Gastroesophageal sphincter (tissue), 3 donors: ENCODE data around the gene PPP1R3D.

Experiments used
- CTCF ChIP-seq, 4 experiments: fragments of 200-600 bp in 2 of 4; fragments of 450-650 bp in 2 of 4; sonication (generic) in 1 of 4; IDR thresholded peaks; one replicate each; pipeline ENCODE4 v1.5.1; 2017 to 2019; ENCODE audit warnings: antibody characterized with exemption in 4 of 4, mild to moderate bottlenecking in 2 of 4, moderate library complexity in 2 of 4
- EP300 ChIP-seq: sonication (generic); formaldehyde crosslinking; IDR thresholded peaks from one replicate; pipeline ENCODE4 v1.6.1; 2017; ENCODE audit warnings: antibody characterized with exemption, mild to moderate bottlenecking
- POLR2A ChIP-seq, 2 donors: fragments of 450-650 bp; IDR thresholded peaks; one replicate each; pipeline ENCODE4 v1.6.1; 2017; ENCODE audit warnings: antibody characterized with exemption in 2 of 2, mild to moderate bottlenecking in 2 of 2, moderate library complexity in 1 of 2
- POLR2AphosphoS5 ChIP-seq: sonication (generic); formaldehyde crosslinking; IDR thresholded peaks from one replicate; pipeline ENCODE4 v1.6.1; 2017; ENCODE audit warnings: antibody characterized with exemption

GRCh38 chr20:59985864-59986263, 45.8 kb upstream of the PPP1R3D start:
- no peak for TF ChIP-seq CTCF (IDR thresholded peaks at IDR 0.05)
- TF ChIP-seq EP300, result no peak
- no peak for TF ChIP-seq POLR2A (IDR thresholded peaks at IDR 0.05)
- no peak for TF ChIP-seq POLR2AphosphoS5
